ENCODE results near the gene ADAM19. TPM values are rescaled to one million over a fixed set of nuclear protein-coding genes. Genes with fewer than 3 reads are reported as not detected.

The ADAM19 gene
- total and polyA plus RNA-seq, 2 of the 4 experiments (the other 2 are of a cell fraction): 35.5 to 49.2 TPM

DNA sequence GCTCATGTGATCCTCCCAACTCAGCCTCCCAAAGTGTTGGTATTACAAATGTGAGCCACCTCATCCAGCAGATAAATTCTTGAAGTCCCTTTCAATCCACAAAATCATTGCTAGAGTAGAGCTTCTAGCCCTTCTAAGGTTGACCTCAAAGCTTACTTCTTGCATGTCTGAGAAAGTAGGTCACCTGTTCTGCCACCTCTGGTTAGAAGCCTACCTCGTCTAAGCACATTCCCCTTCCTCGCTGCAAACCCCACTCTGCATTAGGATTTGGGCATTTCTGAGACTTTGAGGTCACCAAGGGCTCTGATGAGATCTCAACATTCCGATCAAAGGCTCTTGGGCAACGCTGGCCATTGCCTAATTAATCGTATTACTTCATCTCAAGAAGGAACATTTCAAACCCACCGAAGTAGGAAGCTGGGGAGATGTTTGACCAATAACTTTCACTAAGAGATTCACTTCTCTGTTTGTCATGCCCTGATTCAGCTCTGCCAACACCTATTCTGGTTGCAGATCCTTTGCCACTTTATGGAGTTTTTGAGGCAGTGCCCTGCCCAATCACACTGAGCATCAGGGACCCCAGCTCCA, 8.6 kb downstream of the ADAM19 start:
- CTCF ChIA-PET: no interaction called here

More for the DNA sequence above, 8.6 kb downstream of the ADAM19 start:
- Histone ChIP-seq H3K27me3 (ENCODE audit: control insufficient read depth, insufficient read depth, low read length) (no peaks in the 10 kb centered on the region), H2BK15ac (ENCODE audit: low read depth, low read length) (no peak overlapping the region), H2AK9ac (replicated peaks; ENCODE audit: low read depth, low read length, poor library complexity) (no peak overlapping the region), H3K9me1 (ENCODE audit: insufficient read depth, low read length) (peaks cover 33% of the 10 kb centered on the region), H3K4me3 (ENCODE audit: insufficient read depth, low read depth, low read length) (no peak overlapping the region), H2BK5ac (ENCODE audit: low read depth, low read length, poor library complexity, severe bottlenecking) (no peak overlapping the region), H3K9me3 (ENCODE audit: control insufficient read depth, insufficient read depth, low read length) (no peaks in the 10 kb centered on the region), H2BK20ac (ENCODE audit: low read depth, low read length) (no peak overlapping the region), H4K91ac (ENCODE audit: insufficient read depth, low read depth, low read length) (no peak overlapping the region), H3K14ac (replicated peaks; ENCODE audit: low read depth, low read length) (no peak overlapping the region), H3K56ac (ENCODE audit: extremely low read depth, insufficient read depth, low read length) (no peak overlapping the region), H3K79me1 (ENCODE audit: low read depth in 1 of 2, low read length in 2 of 2) (peaks cover 16 to 62% of the 10 kb centered on the region in 2 experiments; a peak in 3 of 4 replicates), H2BK120ac (ENCODE audit: low read depth, low read length) (no peak overlapping the region), H4K20me1 (ENCODE audit: insufficient read depth, low read length) (peaks cover 20% of the 10 kb centered on the region), H3K4ac (ENCODE audit: low read depth, low read length) (no peak overlapping the region), H4K5ac (ENCODE audit: low read depth, low read length) (no peak overlapping the region), H2AK5ac (ENCODE audit: low read depth, low read length) (no peak overlapping the region), H3K4me2 (ENCODE audit: low read depth, low read length) (no peak overlapping the region), H2AFZ (replicated peaks; ENCODE audit: low read length, poor library complexity) (no peak overlapping the region), H4K8ac (ENCODE audit: low read depth in 2 of 2, low read length in 2 of 2) (no peak overlapping the region; a peak in 1 of 4 replicates), H3K18ac (ENCODE audit: low read depth, low read length) (no peak overlapping the region), H3K4me1 (ENCODE audit: control insufficient read depth, insufficient read depth, low read length) (peaks cover 31% of the 10 kb centered on the region), H3K9ac (ENCODE audit: low read depth, low read length) (no peak overlapping the region), H3K23ac (ENCODE audit: low read depth, low read length) (no peak overlapping the region), H3K36me3 (ENCODE audit: control insufficient read depth, insufficient read depth, low read length) (peaks cover 29% of the 10 kb centered on the region), H3K27ac (ENCODE audit: insufficient read depth, low read length) (no peak overlapping the region)
- ATAC-seq (ENCODE audit: low read depth) (no peak), DNase-seq (no peak)
- WGBS, 2 experiments (ENCODE audit: extremely low coverage in 2 of 2, insufficient read length in 1 of 2): 100% methylated on average over 1 of the region's 6 CpGs; no CpG with 5 or more reads in 1 of the 2 experiments
- dilution Hi-C loops (cut with HindIII; ENCODE audit: low sequenced_read_pairs, unreplicated experiment) (no loop called here), intact Hi-C loops (cut with micrococcal nuclease) (no loop called here), in situ Hi-C loops (cut with MboI; ENCODE audit: low sequenced_read_pairs) (loop anchor here (25.0 kb wide), 1 partner anchor 1620 kb away; no protein-coding TSS in a partner anchor)
- POLR2A ChIA-PET (ENCODE audit: unreplicated experiment): no interaction called here
- no TSS peak for BruUV-seq (replicated peaks)
- TF ChIP-seq MAZ (IDR thresholded peaks at IDR 0.05; ENCODE audit: borderline replicate concordance, low read depth, low read length) (no peak), SMC3 (IDR thresholded peaks at IDR 0.05; ENCODE audit: low read depth, low read length) (no peak), POLR2A (IDR thresholded peaks at IDR 0.05; ENCODE audit: low read depth, low read length) (no peak), CEBPB (IDR thresholded peaks at IDR 0.05; ENCODE audit: low read depth, low read length) (no peak), MAFK (IDR thresholded peaks at IDR 0.05; ENCODE audit: low read depth, low read length) (no peak), MXI1 (IDR thresholded peaks at IDR 0.05; ENCODE audit: borderline replicate concordance, low read depth, low read length) (no peak), RAD21 (IDR thresholded peaks at IDR 0.05; ENCODE audit: low read length) (no peak), CHD1 (IDR thresholded peaks at IDR 0.05; ENCODE audit: low read depth, low read length) (no peak), RFX5 (IDR thresholded peaks at IDR 0.05; ENCODE audit: low read depth, low read length) (no peak), FOS (IDR thresholded peaks at IDR 0.05; ENCODE audit: low read depth, low read length) (no peak), RCOR1 (IDR thresholded peaks at IDR 0.05; ENCODE audit: insufficient replicate concordance, low read length) (no peak), NFE2L2 (IDR thresholded peaks at IDR 0.05; ENCODE audit: low read depth, low read length) (no peak), BHLHE40 (IDR thresholded peaks at IDR 0.05; ENCODE audit: low read depth, low read length) (no peak)
- TF ChIP-seq, protein P1, sequence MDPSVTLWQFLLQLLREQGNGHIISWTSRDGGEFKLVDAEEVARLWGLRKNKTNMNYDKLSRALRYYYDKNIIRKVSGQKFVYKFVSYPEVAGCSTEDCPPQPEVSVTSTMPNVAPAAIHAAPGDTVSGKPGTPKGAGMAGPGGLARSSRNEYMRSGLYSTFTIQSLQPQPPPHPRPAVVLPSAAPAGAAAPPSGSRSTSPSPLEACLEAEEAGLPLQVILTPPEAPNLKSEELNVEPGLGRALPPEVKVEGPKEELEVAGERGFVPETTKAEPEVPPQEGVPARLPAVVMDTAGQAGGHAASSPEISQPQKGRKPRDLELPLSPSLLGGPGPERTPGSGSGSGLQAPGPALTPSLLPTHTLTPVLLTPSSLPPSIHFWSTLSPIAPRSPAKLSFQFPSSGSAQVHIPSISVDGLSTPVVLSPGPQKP (IDR thresholded peaks at IDR 0.05; ENCODE audit: borderline replicate concordance, low read depth, low read length): no peak
- TF ChIP-seq, protein P2, sequence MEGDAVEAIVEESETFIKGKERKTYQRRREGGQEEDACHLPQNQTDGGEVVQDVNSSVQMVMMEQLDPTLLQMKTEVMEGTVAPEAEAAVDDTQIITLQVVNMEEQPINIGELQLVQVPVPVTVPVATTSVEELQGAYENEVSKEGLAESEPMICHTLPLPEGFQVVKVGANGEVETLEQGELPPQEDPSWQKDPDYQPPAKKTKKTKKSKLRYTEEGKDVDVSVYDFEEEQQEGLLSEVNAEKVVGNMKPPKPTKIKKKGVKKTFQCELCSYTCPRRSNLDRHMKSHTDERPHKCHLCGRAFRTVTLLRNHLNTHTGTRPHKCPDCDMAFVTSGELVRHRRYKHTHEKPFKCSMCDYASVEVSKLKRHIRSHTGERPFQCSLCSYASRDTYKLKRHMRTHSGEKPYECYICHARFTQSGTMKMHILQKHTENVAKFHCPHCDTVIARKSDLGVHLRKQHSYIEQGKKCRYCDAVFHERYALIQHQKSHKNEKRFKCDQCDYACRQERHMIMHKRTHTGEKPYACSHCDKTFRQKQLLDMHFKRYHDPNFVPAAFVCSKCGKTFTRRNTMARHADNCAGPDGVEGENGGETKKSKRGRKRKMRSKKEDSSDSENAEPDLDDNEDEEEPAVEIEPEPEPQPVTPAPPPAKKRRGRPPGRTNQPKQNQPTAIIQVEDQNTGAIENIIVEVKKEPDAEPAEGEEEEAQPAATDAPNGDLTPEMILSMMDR (conservative IDR thresholded peaks at IDR 0.05; ENCODE audit: low read depth, low read length): no peak
